Hepatocyte (in vitro differentiated cells): ENCODE data around the gene DNAJC1. TPM values are rescaled to one million over a fixed set of nuclear protein-coding genes. Genes with fewer than 3 reads are reported as not detected.

Experiments used
- DNase-seq: peaks from one replicate; pipeline ENCODE4 v3.0.0-alpha.2; 2016; ENCODE audit warnings: low spot score
- H2AFZ ChIP-seq: fragments of 200-600 bp; sonication (generic); 2 replicates; pipeline ENCODE4 v1.6.0; 2016; ENCODE audit warnings: antibody characterized with exemption, mild to moderate bottlenecking
- H3K27ac ChIP-seq: fragments of 200-600 bp; sonication (generic); 2 replicates; pipeline ENCODE4 v1.5.1; 2016; ENCODE audit warnings: mild to moderate bottlenecking
- H3K27me3 ChIP-seq: fragments of 200-600 bp; sonication (generic); 2 replicates; pipeline ENCODE4 v1.6.1; 2016
- H3K36me3 ChIP-seq: fragments of 200-600 bp; sonication (generic); replicated peaks from 2 replicates; pipeline ENCODE4 v1.5.1; 2016; ENCODE audit warnings: low read depth; ENCODE audit not compliant: insufficient read depth
- H3K4me1 ChIP-seq: fragments of 200-600 bp; sonication (generic); 2 replicates; pipeline ENCODE4 v1.5.1; 2016; ENCODE audit warnings: mild to moderate bottlenecking, moderate library complexity; ENCODE audit not compliant: insufficient read depth
- H3K4me2 ChIP-seq: fragments of 200-600 bp; sonication (generic); 2 replicates; pipeline ENCODE4 v1.6.0; 2016
- H3K4me3 ChIP-seq: fragments of 200-600 bp; sonication (generic); 2 replicates; pipeline ENCODE4 v1.5.1; 2016; ENCODE audit warnings: mild to moderate bottlenecking
- H3K79me2 ChIP-seq: fragments of 200-600 bp; sonication (generic); 2 replicates; pipeline ENCODE4 v1.6.0; 2017; ENCODE audit warnings: mild to moderate bottlenecking
- H3K9me2 ChIP-seq: fragments of 200-600 bp; sonication (generic); replicated peaks from 2 replicates; pipeline ENCODE4 v1.6.0; 2017; ENCODE audit warnings: mild to moderate bottlenecking; ENCODE audit not compliant: insufficient read depth
- H3K9me3 ChIP-seq: fragments of 200-600 bp; sonication (generic); 2 replicates; pipeline ENCODE4 v1.5.1; 2016; ENCODE audit warnings: low read depth, mild to moderate bottlenecking
- H4K20me1 ChIP-seq: fragments of 200-600 bp; sonication (generic); 2 replicates; pipeline ENCODE4 v1.6.0; 2016; ENCODE audit warnings: mild to moderate bottlenecking; ENCODE audit not compliant: insufficient read depth, poor library complexity, severe bottlenecking
- CTCF ChIP-seq: fragments of 200-600 bp; sonication (generic); IDR thresholded peaks from 2 replicates; pipeline ENCODE4 v1.5.1; 2016; ENCODE audit warnings: antibody characterized with exemption, mild to moderate bottlenecking; ENCODE audit not compliant: poor library complexity
- EZH2 ChIP-seq: fragments of 200-600 bp; sonication (generic); IDR thresholded peaks from 2 replicates; pipeline ENCODE4 v1.6.1; 2016; ENCODE audit warnings: antibody characterized with exemption, mild to moderate bottlenecking, borderline replicate concordance
- EZH2phosphoT487 ChIP-seq: fragments of 200-600 bp; sonication (generic); IDR thresholded peaks from one replicate; pipeline ENCODE4 v1.6.1; 2018; ENCODE audit warnings: antibody characterized with exemption, mild to moderate bottlenecking, low read depth, moderate library complexity; ENCODE audit not compliant: unreplicated experiment, severe bottlenecking
- WGBS: methylation state at CpG from one replicate; pipeline ENCODE4 v1.1.6; 2016; ENCODE audit warnings: low lambda C conversion rate; ENCODE audit errors: missing lambda C conversion rate; 5-methylcytosine and 5-hydroxymethylcytosine counted together
- polyA plus RNA-seq: library from polyadenylated mRNA; unstranded; fragments of >200 nt; fragmentation: Nextera tagmentation; extraction: Ambion mirVana; gene quantifications from 2 replicates; pipeline ENCODE4 v1.2.1, GENCODE V29; 2016
- total RNA-seq: library from RNA; depleted of rRNA; stranded (reverse); fragments of >200 nt; gene quantifications from 2 replicates; pipeline ENCODE4 v1.2.3, GENCODE V29; 2014

Gene DNAJC1
- total and polyA plus RNA-seq, 2 experiments from 2014 or later = 64.6 to 91.7 TPM

GRCh38 chr10:21807180-21807579 is 196.3 kb downstream of the DNAJC1 start:
- H3K4me3 ChIP-seq = no peak overlapping the region
- no peaks in the 10 kb centered on the region for H3K9me3 ChIP-seq
- no peak overlapping the region for H3K4me2 ChIP-seq
- no peak overlapping the region for H3K27ac ChIP-seq
- no peak overlapping the region for H2AFZ ChIP-seq
- H3K36me3 ChIP-seq = no peaks in the 10 kb centered on the region
- no peaks in the 10 kb centered on the region for H3K79me2 ChIP-seq
- no peaks in the 10 kb centered on the region for H3K27me3 ChIP-seq
- no peaks in the 10 kb centered on the region for H3K4me1 ChIP-seq
- H4K20me1 ChIP-seq = no peaks in the 10 kb centered on the region
- TF ChIP-seq EZH2 (no peak), EZH2phosphoT487 (no peak), CTCF (no peak)
- WGBS = 35% methylated on average over 5 of the region's 5 CpGs
- no peaks in the 10 kb centered on the region for H3K9me2 ChIP-seq
- DNase-seq = no peak

GRCh38 chr10:21803374-21803773 is 200.2 kb downstream of the DNAJC1 start:
- Histone ChIP-seq H3K4me3 (no peak overlapping the region), H3K79me2 (no peaks in the 10 kb centered on the region), H4K20me1 (no peaks in the 10 kb centered on the region), H3K4me1 (no peaks in the 10 kb centered on the region), H3K36me3 (no peaks in the 10 kb centered on the region), H3K27me3 (no peaks in the 10 kb centered on the region), H3K27ac (no peak overlapping the region), H3K4me2 (no peak overlapping the region), H3K9me2 (no peaks in the 10 kb centered on the region), H2AFZ (no peak overlapping the region), H3K9me3 (no peaks in the 10 kb centered on the region)
- DNase-seq = no peak
- WGBS = 45% methylated on average over 1 of the region's 1 CpG
- no peak for TF ChIP-seq EZH2
- TF ChIP-seq EZH2phosphoT487 = no peak
- TF ChIP-seq CTCF = no peak

- H3K4me2 ChIP-seq = no peak overlapping the region
- no peak overlapping the region for H3K4me3 ChIP-seq
- DNase-seq = no peak
- H2AFZ ChIP-seq = no peak overlapping the region
- no peak overlapping the region for H3K27ac ChIP-seq
- no peaks in the 10 kb centered on the region for H3K36me3 ChIP-seq
- no peak for TF ChIP-seq EZH2
- TF ChIP-seq EZH2phosphoT487 = no peak
- TF ChIP-seq CTCF = no peak
- 98% methylated on average over 5 of the region's 5 CpGs for WGBS
- no peaks in the 10 kb centered on the region for H4K20me1 ChIP-seq
- no peaks in the 10 kb centered on the region for H3K27me3 ChIP-seq
- no peaks in the 10 kb centered on the region for H3K9me3 ChIP-seq
- no peaks in the 10 kb centered on the region for H3K9me2 ChIP-seq
- no peaks in the 10 kb centered on the region for H3K4me1 ChIP-seq
- H3K79me2 ChIP-seq = no peaks in the 10 kb centered on the region
These were observed 201.9 kb downstream of the DNAJC1 start for GRCh38 chr10:21801609-21802008.
